ENCODE data around the gene ZNF765. TPM values are rescaled to one million over a fixed set of nuclear protein-coding genes. Genes with fewer than 3 reads are reported as not detected.
A peak's percentile ranks its signal among the peaks of the same experiment; 100 is the strongest.
"Not testable (repeated sequence)": the region's sequence is repeated elsewhere in the genome, so short reads cannot be mapped to it uniquely, and the experiment has no call there.

Gene ZNF765
- total RNA-seq, 2 experiments from 2014 or later: 14.2 to 14.6 TPM

- no peaks in the 10 kb centered on the region for H3K79me2 ChIP-seq (ENCODE audit: insufficient read depth, low read depth, low read length)
- ChIA-PET CTCF (ENCODE audit: unreplicated experiment) (no interaction called here), POLR2A (no interaction called here)
- no TSS peak for BruUV-seq (replicated peaks)
- H3K9me2 ChIP-seq (ENCODE audit: insufficient read depth, low read length): no peaks in the 10 kb centered on the region
- intact Hi-C loops (cut with micrococcal nuclease; ENCODE audit: unreplicated experiment): no loop called here
- peak overlapping the region; percentile 59 for H3K4me2 ChIP-seq (ENCODE audit: low read length)
- no peak overlapping the region for H3K27ac ChIP-seq (ENCODE audit: low read depth, low read length, poor library complexity, severe bottlenecking)
- no peak for TF ChIP-seq EZH2phosphoT487 (IDR thresholded peaks at IDR 0.05; ENCODE audit: borderline replicate concordance, low read depth, low read length)
- TF ChIP-seq CTCF (conservative IDR thresholded peaks at IDR 0.05; ENCODE audit: low read length): no peak
- no peaks in the 10 kb centered on the region for H4K20me1 ChIP-seq (ENCODE audit: insufficient read depth, low read length)
- H2AFZ ChIP-seq (ENCODE audit: low read length): peak overlapping the region; percentile 92
- H3K36me3 ChIP-seq (ENCODE audit: insufficient read depth, low read length): peaks cover 7% of the 10 kb centered on the region
- peak overlapping the region; percentile 72 for H3K4me3 ChIP-seq (ENCODE audit: low read depth, low read length, poor library complexity, severe bottlenecking)
- no peaks in the 10 kb centered on the region for H3K9me3 ChIP-seq (ENCODE audit: low read length)
- no peak for DNase-seq (ENCODE audit: low spot score)
- H3K4me1 ChIP-seq (ENCODE audit: insufficient read depth, low read length, poor library complexity, severe bottlenecking): no peaks in the 10 kb centered on the region
Observed at GRCh38 chr19:53466726-53467484, 72.0 kb downstream of the ZNF765 start.

GRCh38 chr19:53467485-53468262, 72.7 kb downstream of the ZNF765 start, which contains the start of gene ZNF813:
Gene ZNF813, plus strand, starts transcription at chr19:53467733. Its CDS starts 16,090 bp downstream, at chr19:53483823.
- H3K79me2 ChIP-seq (ENCODE audit: insufficient read depth, low read depth, low read length): no peaks in the 10 kb centered on the region
- H3K27ac ChIP-seq (ENCODE audit: low read depth, low read length, poor library complexity, severe bottlenecking): peak within 1 kb of the TSS; percentile 31
- POLR2A ChIA-PET: no interaction called here
- no peaks in the 10 kb centered on the region for H4K20me1 ChIP-seq (ENCODE audit: insufficient read depth, low read length)
- H3K9me3 ChIP-seq (ENCODE audit: low read length): no peaks in the 10 kb centered on the region
- H3K36me3 ChIP-seq (ENCODE audit: insufficient read depth, low read length): peaks cover 14% of the 10 kb centered on the region
- CTCF ChIA-PET (ENCODE audit: unreplicated experiment): no interaction called here
- H2AFZ ChIP-seq (ENCODE audit: low read length): peak within 1 kb of the TSS; percentile 92
- H3K4me1 ChIP-seq (ENCODE audit: insufficient read depth, low read length, poor library complexity, severe bottlenecking): no peaks in the 10 kb centered on the region
- no peaks in the 10 kb centered on the region for H3K9me2 ChIP-seq (ENCODE audit: insufficient read depth, low read length)
- peak within 1 kb of the TSS; percentile 72 for H3K4me3 ChIP-seq (ENCODE audit: low read depth, low read length, poor library complexity, severe bottlenecking)
- H3K4me2 ChIP-seq (ENCODE audit: low read length): peak within 1 kb of the TSS; percentile 81
- peak; percentile 88 for DNase-seq (ENCODE audit: low spot score)
- intact Hi-C loops (cut with micrococcal nuclease; ENCODE audit: unreplicated experiment): no loop called here
- TF ChIP-seq EZH2phosphoT487 (IDR thresholded peaks at IDR 0.05; ENCODE audit: borderline replicate concordance, low read depth, low read length) (no peak), CTCF (conservative IDR thresholded peaks at IDR 0.05; ENCODE audit: low read length) (no peak)
- BruUV-seq (replicated peaks): no TSS peak

- H3K9me2 ChIP-seq (ENCODE audit: insufficient read depth, low read length); DNase-seq (ENCODE audit: low spot score); H3K79me2 ChIP-seq (ENCODE audit: insufficient read depth, low read depth, low read length); intact Hi-C loops (cut with micrococcal nuclease; ENCODE audit: unreplicated experiment); H2AFZ ChIP-seq (ENCODE audit: low read length); POLR2A ChIA-PET; H3K4me1 ChIP-seq (ENCODE audit: insufficient read depth, low read length, poor library complexity, severe bottlenecking); H3K9me3 ChIP-seq (ENCODE audit: low read length); CTCF ChIA-PET (ENCODE audit: unreplicated experiment); H3K27ac ChIP-seq (ENCODE audit: low read depth, low read length, poor library complexity, severe bottlenecking); H4K20me1 ChIP-seq (ENCODE audit: insufficient read depth, low read length): not testable (repeated sequence)
- BruUV-seq (replicated peaks): TSS peak; percentile 62
- Histone ChIP-seq H3K4me3 (ENCODE audit: low read depth, low read length, poor library complexity, severe bottlenecking) (peak overlapping the region; percentile 72), H3K36me3 (ENCODE audit: insufficient read depth, low read length) (peaks cover 17% of the 10 kb centered on the region), H3K4me2 (ENCODE audit: low read length) (peak overlapping the region; percentile 81)
Observed at GRCh38 chr19:53468628-53469027, 73.7 kb downstream of the ZNF765 start.

Measured in OCI-LY7 (cell line).